Measurements from ENCODE around the gene ADAMTS12.

ADAMTS12 gene

GRCh38 chr5:33781286-33781685, 110.5 kb downstream of the ADAMTS12 start:
- TF ChIP-seq REST (IDR thresholded peaks at IDR 0.05; ENCODE audit: insufficient read depth in 1 of 2, low read depth in 2 of 2, low read length in 2 of 2) = no peak
- TF ChIP-seq FOXP2 (optimal IDR thresholded peaks at IDR 0.05; ENCODE audit: borderline replicate concordance, extremely low read depth, extremely low read length, insufficient read depth) = no peak
- TF ChIP-seq POLR2AphosphoS5 (IDR thresholded peaks at IDR 0.05; ENCODE audit: low read depth, low read length) = no peak
- TF ChIP-seq TAF1 (IDR thresholded peaks at IDR 0.05; ENCODE audit: borderline replicate concordance, insufficient read depth, low read length) = no peak
- TF ChIP-seq SIN3A (IDR thresholded peaks at IDR 0.05; ENCODE audit: borderline replicate concordance, insufficient read depth, low read length) = no peak

GRCh38 chr5:33776151-33776660, 115.6 kb downstream of the ADAMTS12 start:
- TF ChIP-seq TAF1 (IDR thresholded peaks at IDR 0.05; ENCODE audit: borderline replicate concordance, insufficient read depth, low read length) = no peak
- TF ChIP-seq SIN3A (IDR thresholded peaks at IDR 0.05; ENCODE audit: borderline replicate concordance, insufficient read depth, low read length) = no peak
- TF ChIP-seq REST (IDR thresholded peaks at IDR 0.05; ENCODE audit: insufficient read depth in 1 of 2, low read depth in 2 of 2, low read length in 2 of 2) = no peak
- no peak for TF ChIP-seq POLR2AphosphoS5 (IDR thresholded peaks at IDR 0.05; ENCODE audit: low read depth, low read length)
- TF ChIP-seq FOXP2 (optimal IDR thresholded peaks at IDR 0.05; ENCODE audit: borderline replicate concordance, extremely low read depth, extremely low read length, insufficient read depth) = no peak

- TF ChIP-seq POLR2AphosphoS5 (IDR thresholded peaks at IDR 0.05; ENCODE audit: low read depth, low read length) = no peak
- no peak for TF ChIP-seq SIN3A (IDR thresholded peaks at IDR 0.05; ENCODE audit: borderline replicate concordance, insufficient read depth, low read length)
- TF ChIP-seq FOXP2 (optimal IDR thresholded peaks at IDR 0.05; ENCODE audit: borderline replicate concordance, extremely low read depth, extremely low read length, insufficient read depth) = no peak
Observed at GRCh38 chr5:33774341-33774740, 117.4 kb downstream of the ADAMTS12 start.

- TF ChIP-seq FOXP2 (optimal IDR thresholded peaks at IDR 0.05; ENCODE audit: borderline replicate concordance, extremely low read depth, extremely low read length, insufficient read depth) = no peak
- TF ChIP-seq REST (IDR thresholded peaks at IDR 0.05; ENCODE audit: insufficient read depth in 1 of 2, low read depth in 2 of 2, low read length in 2 of 2) = no peak
- no peak for TF ChIP-seq POLR2AphosphoS5 (IDR thresholded peaks at IDR 0.05; ENCODE audit: low read depth, low read length)
- TF ChIP-seq SIN3A (IDR thresholded peaks at IDR 0.05; ENCODE audit: borderline replicate concordance, insufficient read depth, low read length) = no peak
- no peak for TF ChIP-seq TAF1 (IDR thresholded peaks at IDR 0.05; ENCODE audit: borderline replicate concordance, insufficient read depth, low read length)
Observed at GRCh38 chr5:33772380-33772897, 119.4 kb downstream of the ADAMTS12 start.

GRCh38 chr5:33769968-33770367, 121.8 kb downstream of the ADAMTS12 start:
- TF ChIP-seq SIN3A (IDR thresholded peaks at IDR 0.05; ENCODE audit: borderline replicate concordance, insufficient read depth, low read length) (no peak), TAF1 (IDR thresholded peaks at IDR 0.05; ENCODE audit: borderline replicate concordance, insufficient read depth, low read length) (no peak), REST (IDR thresholded peaks at IDR 0.05; ENCODE audit: insufficient read depth in 1 of 2, low read depth in 2 of 2, low read length in 2 of 2) (no peak), POLR2AphosphoS5 (IDR thresholded peaks at IDR 0.05; ENCODE audit: low read depth, low read length) (no peak), FOXP2 (optimal IDR thresholded peaks at IDR 0.05; ENCODE audit: borderline replicate concordance, extremely low read depth, extremely low read length, insufficient read depth) (no peak)

Measured in PFSK-1 (cell line).